ENCODE data around the gene ABHD11.

GRCh38 chr7:73742338-73742752 is 3.7 kb upstream of the ABHD11 start:
- TF ChIP-seq CTCF (IDR thresholded peaks at IDR 0.05; ENCODE audit: low read depth, low read length, poor library complexity, severe bottlenecking): no peak
- no peak for TF ChIP-seq EZH2phosphoT487 (IDR thresholded peaks at IDR 0.05; ENCODE audit: borderline replicate concordance, low read length)

Measured in DOHH2 (cell line).